T1000 (cell line): ENCODE measurements around the gene OR8K3.

ENCODE experiments used
- DNase-seq: peaks from one replicate; lab custom pipeline; 2025; ENCODE audit warnings: mixed read lengths; lab: John Stamatoyannopoulos, UW

OR8K3 gene

GRCh38 chr11:56314844-56315243, at the start of gene OR8K3:
Gene OR8K3 (plus strand): TSS chr11:56315144. CDS start chr11:56318307, 3,163 bp downstream.
- no peak for DNase-seq

GRCh38 chr11:56271092-56271491, 43.9 kb upstream of the OR8K3 start:
- DNase-seq = no peak

GRCh38 chr11:56273854-56274253, 41.1 kb upstream of the OR8K3 start, which contains the start of gene OR5T1:
Gene OR5T1 (plus strand): TSS chr11:56274154. CDS start chr11:56275639, 1,485 bp downstream.
- no peak for DNase-seq

- DNase-seq = no peak
Measured at GRCh38 chr11:56292154-56292553, 22.8 kb upstream of the OR8K3 start, which contains the start of gene OR8H1. Gene OR8H1 (minus strand): TSS chr11:56292254. CDS start chr11:56291062, 1,192 bp downstream.

GRCh38 chr11:56296898-56297297, 18.0 kb upstream of the OR8K3 start:
- DNase-seq = no peak

- DNase-seq = no peak
Measured at GRCh38 chr11:56307836-56308235, 7.1 kb upstream of the OR8K3 start.

GRCh38 chr11:56331861-56332491, 17.0 kb downstream of the OR8K3 start:
- DNase-seq = no peak

GRCh38 chr11:56333156-56333555, 18.2 kb downstream of the OR8K3 start:
- DNase-seq = no peak

GRCh38 chr11:56340289-56340688, 25.3 kb downstream of the OR8K3 start:
- no peak for DNase-seq

- no peak for DNase-seq
Measured at GRCh38 chr11:56345739-56346138, 30.8 kb downstream of the OR8K3 start, which contains the start of gene OR8K1. Gene OR8K1 (plus strand): TSS chr11:56346039. CDS start chr11:56346039, 0 bp downstream.

GRCh38 chr11:56353991-56354390, 39.0 kb downstream of the OR8K3 start, which contains the start of gene OR8J1:
Gene OR8J1 (plus strand): TSS chr11:56354291. CDS start chr11:56360247, 5,956 bp downstream.
- DNase-seq = no peak
